A673 (cell line): Measurements from ENCODE around the gene CHD9. TPM values are rescaled to one million over a fixed set of nuclear protein-coding genes. Genes with fewer than 3 reads are reported as not detected.

Experiments
- BruUV-seq: library from RNA; stranded (reverse); fragments of 400-500 nt; replicated peaks from 2 replicates; lab custom pipeline; 2021; lab: Mats Ljungman, UMichigan
- CTCF ChIA-PET: fragments of 300-600 bp; sonication (Branson Sonifier 250); formaldehyde crosslinking; loops from one replicate; lab custom pipeline; 2022; ENCODE audit warnings: antibody characterized with exemption; lab: Charles Lee
- POLR2A ChIA-PET: fragments of 300-600 bp; sonication (Branson Sonifier 250); formaldehyde crosslinking; loops from one replicate; lab custom pipeline; 2022; ENCODE audit warnings: antibody characterized with exemption; ENCODE audit not compliant: low non-redundant PET; lab: Charles Lee
- DNase-seq: peaks from one replicate; pipeline ENCODE4 v3.0.0-alpha.2; 2015; ENCODE audit warnings: low spot score
- H3K27ac ChIP-seq: fragments of 200-600 bp; sonication (generic); 2 replicates; pipeline ENCODE4 v1.5.1; 2016; ENCODE audit warnings: mixed run types, low read depth, mild to moderate bottlenecking, mixed read lengths, antibody characterized with exemption, low read length; ENCODE audit not compliant: poor library complexity, severe bottlenecking
- H3K27me3 ChIP-seq: fragments of 200-600 bp; sonication (generic); replicated peaks from 2 replicates; pipeline ENCODE4 v1.6.1; 2017; ENCODE audit warnings: mixed run types, low read depth, mild to moderate bottlenecking, mixed read lengths, antibody characterized with exemption, low read length; ENCODE audit not compliant: insufficient read depth, poor library complexity
- H3K36me3 ChIP-seq: fragments of 200-600 bp; sonication (generic); 2 replicates; pipeline ENCODE4 v1.6.1; 2016; ENCODE audit warnings: mixed run types, mild to moderate bottlenecking, mixed read lengths, antibody characterized with exemption, low read length; ENCODE audit not compliant: insufficient read depth, poor library complexity, severe bottlenecking
- H3K4me1 ChIP-seq: fragments of 200-600 bp; sonication (generic); 2 replicates; pipeline ENCODE4 v1.6.1; 2017; ENCODE audit warnings: mixed run types, mild to moderate bottlenecking, mixed read lengths, antibody characterized with exemption, low read length; ENCODE audit not compliant: insufficient read depth, poor library complexity, severe bottlenecking
- H3K4me3 ChIP-seq: fragments of 200-600 bp; sonication (generic); 2 replicates; pipeline ENCODE4 v1.5.1; 2016; ENCODE audit warnings: low read depth, mixed run types, mild to moderate bottlenecking, mixed read lengths, low read length; ENCODE audit not compliant: poor library complexity, severe bottlenecking
- H3K9me3 ChIP-seq: fragments of 200-600 bp; sonication (generic); 2 replicates; pipeline ENCODE4 v1.6.1; 2016; ENCODE audit warnings: mixed run types, low read depth, mild to moderate bottlenecking, mixed read lengths, antibody characterized with exemption, low read length; ENCODE audit not compliant: poor library complexity, severe bottlenecking
- CTCF ChIP-seq: fragments of 300-800, 200-600 bp; sonication (generic); conservative IDR thresholded peaks from 2 replicates; pipeline ENCODE4 v1.5.1; 2017; ENCODE audit warnings: low read depth, mild to moderate bottlenecking, antibody characterized with exemption, low read length, moderate library complexity, mixed read lengths
- EZH2 ChIP-seq: fragments of 200-600 bp; sonication (generic); IDR thresholded peaks from 2 replicates; pipeline ENCODE4 v1.6.1; 2017; ENCODE audit warnings: borderline replicate concordance, low read depth, mild to moderate bottlenecking, mixed read lengths, antibody characterized with exemption, low read length; ENCODE audit not compliant: poor library complexity, severe bottlenecking
- intact Hi-C: fragments of 100-400 bp; cut with micrococcal nuclease; formaldehyde crosslinking; loops from one replicate; pipeline ENCODE4 v1.10.0; 2022; ENCODE audit not compliant: unreplicated experiment
- total RNA-seq: library from RNA; stranded (reverse); gene quantifications from 2 replicates; pipeline ENCODE4 v1.2.3, GENCODE V29; 2021

Gene CHD9
- total RNA-seq, 1 experiment from 2014 or later, result 76.8 TPM

- H3K4me3 ChIP-seq, result no peak overlapping the region
- DNase-seq, result no peak
- ChIA-PET POLR2A (no interaction called here), CTCF (no interaction called here)
- no peaks in the 10 kb centered on the region for H3K27me3 ChIP-seq
- H3K36me3 ChIP-seq, result no peaks in the 10 kb centered on the region
- H3K9me3 ChIP-seq, result peaks cover 13% of the 10 kb centered on the region
- no peaks in the 10 kb centered on the region for H3K4me1 ChIP-seq
- intact Hi-C loops, result no loop called here
- TF ChIP-seq CTCF, result no peak
- BruUV-seq, result no TSS peak
- no peak overlapping the region for H3K27ac ChIP-seq
These were observed 144.1 kb downstream of the CHD9 start for GRCh38 chr16:53198933-53199332.

GRCh38 chr16:53201900-53202299 is 147.1 kb downstream of the CHD9 start:
- POLR2A ChIA-PET, result interaction anchor here (0.7 kb wide), 1 partner anchor 41 kb away, joined by 5 read pairs; no protein-coding TSS in a partner anchor
- no TSS peak for BruUV-seq
- Histone ChIP-seq H3K4me3 (no peak overlapping the region), H3K27me3 (no peaks in the 10 kb centered on the region), H3K27ac (no peak overlapping the region), H3K36me3 (no peaks in the 10 kb centered on the region), H3K4me1 (peaks cover 3% of the 10 kb centered on the region), H3K9me3 (peaks cover 13% of the 10 kb centered on the region)
- TF ChIP-seq EZH2 (no peak), CTCF (no peak)
- CTCF ChIA-PET, result no interaction called here
- no peak for DNase-seq
- intact Hi-C loops, result no loop called here

- Histone ChIP-seq H3K9me3 (peaks cover 13% of the 10 kb centered on the region), H3K4me3 (no peak overlapping the region), H3K27ac (no peak overlapping the region), H3K36me3 (no peaks in the 10 kb centered on the region), H3K27me3 (no peaks in the 10 kb centered on the region), H3K4me1 (peaks cover 8% of the 10 kb centered on the region)
- intact Hi-C loops, result no loop called here
- CTCF ChIA-PET, result no interaction called here
- POLR2A ChIA-PET, result interaction anchor here (0.7 kb wide), 1 partner anchor 40 kb away, joined by 5 read pairs; no protein-coding TSS in a partner anchor
- BruUV-seq, result no TSS peak
- DNase-seq, result no peak
- TF ChIP-seq EZH2 (no peak), CTCF (no peak)
These were observed 147.6 kb downstream of the CHD9 start for GRCh38 chr16:53202398-53202797.
